ENCODE data around the gene NHS.
"Not testable (repeated sequence)": the region's sequence is repeated elsewhere in the genome, so short reads cannot be mapped to it uniquely, and the experiment has no call there.

The NHS gene

GRCh38 chrX:17501746-17502145, 126.7 kb downstream of the NHS start:
- DNase-seq = no peak

GRCh38 chrX:17506352-17506751, 131.4 kb downstream of the NHS start:
- DNase-seq = not testable (repeated sequence)

GRCh38 chrX:17511556-17511955, 136.6 kb downstream of the NHS start:
- peak; percentile 45 for DNase-seq

GRCh38 chrX:17519358-17519757, 144.4 kb downstream of the NHS start:
- no peak for DNase-seq

GRCh38 chrX:17520016-17520615, 145.1 kb downstream of the NHS start:
- peak; percentile 66 for DNase-seq

- peak; percentile 41 for DNase-seq
Observed at GRCh38 chrX:17521871-17522693, 147.1 kb downstream of the NHS start.

GRCh38 chrX:17525266-17525665, 150.3 kb downstream of the NHS start:
- DNase-seq = peak; percentile 47

- peak; percentile 82 for DNase-seq
Observed at GRCh38 chrX:17525762-17526555, 151.0 kb downstream of the NHS start.

GRCh38 chrX:17527135-17527701, 152.2 kb downstream of the NHS start:
- no peak for DNase-seq

- DNase-seq = no peak
Observed at GRCh38 chrX:17527922-17528321, 152.9 kb downstream of the NHS start.

- DNase-seq = no peak
Observed at GRCh38 chrX:17529151-17529745, 154.2 kb downstream of the NHS start.

- DNase-seq = no peak
Observed at GRCh38 chrX:17531500-17531899, 156.5 kb downstream of the NHS start.

- no peak for DNase-seq
Observed at GRCh38 chrX:17535229-17535628, 160.2 kb downstream of the NHS start.

- DNase-seq = no peak
Observed at GRCh38 chrX:17537723-17538243, 162.8 kb downstream of the NHS start.

GRCh38 chrX:17542123-17542522, 167.1 kb downstream of the NHS start:
- no peak for DNase-seq

GRCh38 chrX:17544821-17545220, 169.8 kb downstream of the NHS start:
- DNase-seq = no peak

- no peak for DNase-seq
Observed at GRCh38 chrX:17546356-17546755, 171.4 kb downstream of the NHS start.

- peak; percentile 82 for DNase-seq
Observed at GRCh38 chrX:17547658-17548057, 172.7 kb downstream of the NHS start.

GRCh38 chrX:17549107-17549651, 174.2 kb downstream of the NHS start:
- no peak for DNase-seq

- no peak for DNase-seq
Observed at GRCh38 chrX:17550011-17550410, 175.0 kb downstream of the NHS start.

- peak; percentile 47 for DNase-seq
Observed at GRCh38 chrX:17552044-17552650, 177.1 kb downstream of the NHS start.

GRCh38 chrX:17553469-17553868, 178.5 kb downstream of the NHS start:
- DNase-seq = peak; percentile 76
